ENCODE data around the gene SMR3B. TPM values are rescaled to one million over a fixed set of nuclear protein-coding genes. Genes with fewer than 3 reads are reported as not detected.

The SMR3B gene
- total RNA-seq, 1 experiment from 2014 or later = not detected

DNA sequence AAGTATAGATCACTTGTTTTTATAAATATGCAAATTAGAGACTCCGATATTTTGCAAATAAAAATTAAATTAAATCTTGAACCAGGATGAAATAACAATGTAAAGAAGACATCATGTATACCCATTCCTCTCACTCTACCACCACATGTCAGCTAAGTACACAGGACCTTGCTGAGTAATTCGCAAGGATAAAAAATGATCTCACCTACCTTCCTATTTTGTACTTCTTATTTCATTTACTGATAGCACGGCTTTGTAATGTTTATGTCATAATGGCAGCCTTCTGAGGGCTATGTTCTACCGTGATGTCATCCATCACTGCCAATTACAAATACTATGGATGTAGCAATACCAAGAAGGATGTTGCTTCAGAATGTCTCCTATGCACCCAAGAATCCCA, 10.9 kb upstream of the SMR3B start:
- H3K9me3 ChIP-seq (ENCODE audit: insufficient read depth, low read depth) = no peaks in the 10 kb centered on the region
- H3K9me2 ChIP-seq (ENCODE audit: insufficient read depth) = no peaks in the 10 kb centered on the region
- H3F3A ChIP-seq (ENCODE audit: insufficient read depth, low read depth) = no peaks in the 10 kb centered on the region
- H3K79me2 ChIP-seq (ENCODE audit: low read depth) = no peaks in the 10 kb centered on the region
- DNase-seq = no peak
- BruUV-seq (replicated peaks) = no TSS peak
- H3K27ac ChIP-seq = no peak overlapping the region
- H3K4me3 ChIP-seq = no peak overlapping the region
- no peaks in the 10 kb centered on the region for H3K4me1 ChIP-seq (replicated peaks; ENCODE audit: insufficient read depth)
- TF ChIP-seq, protein P1, sequence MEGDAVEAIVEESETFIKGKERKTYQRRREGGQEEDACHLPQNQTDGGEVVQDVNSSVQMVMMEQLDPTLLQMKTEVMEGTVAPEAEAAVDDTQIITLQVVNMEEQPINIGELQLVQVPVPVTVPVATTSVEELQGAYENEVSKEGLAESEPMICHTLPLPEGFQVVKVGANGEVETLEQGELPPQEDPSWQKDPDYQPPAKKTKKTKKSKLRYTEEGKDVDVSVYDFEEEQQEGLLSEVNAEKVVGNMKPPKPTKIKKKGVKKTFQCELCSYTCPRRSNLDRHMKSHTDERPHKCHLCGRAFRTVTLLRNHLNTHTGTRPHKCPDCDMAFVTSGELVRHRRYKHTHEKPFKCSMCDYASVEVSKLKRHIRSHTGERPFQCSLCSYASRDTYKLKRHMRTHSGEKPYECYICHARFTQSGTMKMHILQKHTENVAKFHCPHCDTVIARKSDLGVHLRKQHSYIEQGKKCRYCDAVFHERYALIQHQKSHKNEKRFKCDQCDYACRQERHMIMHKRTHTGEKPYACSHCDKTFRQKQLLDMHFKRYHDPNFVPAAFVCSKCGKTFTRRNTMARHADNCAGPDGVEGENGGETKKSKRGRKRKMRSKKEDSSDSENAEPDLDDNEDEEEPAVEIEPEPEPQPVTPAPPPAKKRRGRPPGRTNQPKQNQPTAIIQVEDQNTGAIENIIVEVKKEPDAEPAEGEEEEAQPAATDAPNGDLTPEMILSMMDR (conservative IDR thresholded peaks at IDR 0.05) = no peak
- no peak for TF ChIP-seq EZH2 (IDR thresholded peaks at IDR 0.05; ENCODE audit: low read depth)
- H3K27me3 ChIP-seq (ENCODE audit: insufficient read depth, low read depth) = no peaks in the 10 kb centered on the region
- CTCF ChIA-PET = no interaction called here
- H2AFZ ChIP-seq = no peak overlapping the region
- POLR2A ChIA-PET (ENCODE audit: unreplicated experiment) = no interaction called here
- no peaks in the 10 kb centered on the region for H4K20me1 ChIP-seq (ENCODE audit: insufficient read depth)
- no peak overlapping the region for H3K4me2 ChIP-seq
- intact Hi-C loops (cut with micrococcal nuclease; ENCODE audit: unreplicated experiment) = no loop called here
- no peaks in the 10 kb centered on the region for H3K36me3 ChIP-seq (ENCODE audit: low read depth)

DNA sequence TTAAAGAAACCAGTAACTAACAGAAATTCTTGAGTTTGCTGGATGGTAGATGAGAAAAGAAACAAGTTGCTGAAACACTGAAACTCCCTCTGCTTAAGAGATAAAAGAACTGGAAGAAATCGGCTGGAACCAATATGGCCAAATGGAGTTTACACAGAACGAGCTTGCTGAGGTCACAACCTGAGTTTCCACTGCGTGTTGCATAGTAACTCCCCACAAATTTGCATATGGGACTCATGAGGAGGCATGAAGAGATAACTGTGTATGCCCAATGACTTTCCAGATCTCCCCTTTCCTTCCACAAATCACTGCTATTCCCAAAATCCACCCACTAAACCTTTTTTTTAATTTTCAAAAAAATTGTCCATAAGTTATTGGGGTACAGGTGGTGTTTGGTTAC, 10.2 kb upstream of the SMR3B start:
- Histone ChIP-seq H3K4me3 (no peak overlapping the region), H4K20me1 (ENCODE audit: insufficient read depth) (no peaks in the 10 kb centered on the region), H3K79me2 (ENCODE audit: low read depth) (no peaks in the 10 kb centered on the region), H3K9me2 (ENCODE audit: insufficient read depth) (no peaks in the 10 kb centered on the region), H3K4me1 (replicated peaks; ENCODE audit: insufficient read depth) (no peaks in the 10 kb centered on the region), H3K27me3 (ENCODE audit: insufficient read depth, low read depth) (no peaks in the 10 kb centered on the region), H3F3A (ENCODE audit: insufficient read depth, low read depth) (no peaks in the 10 kb centered on the region), H2AFZ (no peak overlapping the region), H3K27ac (no peak overlapping the region), H3K4me2 (no peak overlapping the region), H3K36me3 (ENCODE audit: low read depth) (no peaks in the 10 kb centered on the region), H3K9me3 (ENCODE audit: insufficient read depth, low read depth) (no peaks in the 10 kb centered on the region)
- POLR2A ChIA-PET (ENCODE audit: unreplicated experiment) = no interaction called here
- TF ChIP-seq, protein P1 (conservative IDR thresholded peaks at IDR 0.05) = no peak
- no peak for TF ChIP-seq EZH2 (IDR thresholded peaks at IDR 0.05; ENCODE audit: low read depth)
- no TSS peak for BruUV-seq (replicated peaks)
- intact Hi-C loops (cut with micrococcal nuclease; ENCODE audit: unreplicated experiment) = no loop called here
- DNase-seq = no peak
- CTCF ChIA-PET = no interaction called here

DNA sequence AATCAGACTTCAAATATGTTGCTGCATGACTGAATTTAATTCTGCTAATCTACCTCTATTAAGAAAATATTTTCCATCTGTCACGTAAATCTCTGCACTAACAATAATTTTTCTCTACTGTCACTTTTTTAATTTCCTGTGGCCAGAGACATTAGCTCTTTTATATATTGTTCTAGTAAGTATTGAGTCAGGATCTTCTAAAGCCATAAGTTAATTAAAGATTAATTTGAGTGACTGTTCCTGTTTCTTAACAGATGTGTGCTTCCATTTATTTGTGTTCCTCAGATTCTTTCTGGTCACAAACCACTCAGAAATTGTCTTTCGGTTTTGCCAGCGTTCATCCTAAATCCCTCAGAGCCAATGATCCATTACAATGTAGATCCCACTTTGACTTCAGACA, 2.4 kb upstream of the SMR3B start:
- TF ChIP-seq EZH2 (IDR thresholded peaks at IDR 0.05; ENCODE audit: low read depth) = no peak
- TF ChIP-seq, protein P1 (conservative IDR thresholded peaks at IDR 0.05) = no peak
- Histone ChIP-seq H3K36me3 (ENCODE audit: low read depth) (no peaks in the 10 kb centered on the region), H3K4me1 (replicated peaks; ENCODE audit: insufficient read depth) (no peaks in the 10 kb centered on the region), H3F3A (ENCODE audit: insufficient read depth, low read depth) (no peaks in the 10 kb centered on the region), H4K20me1 (ENCODE audit: insufficient read depth) (no peaks in the 10 kb centered on the region), H3K4me2 (no peak overlapping the region), H3K9me2 (ENCODE audit: insufficient read depth) (no peaks in the 10 kb centered on the region), H3K4me3 (no peak overlapping the region), H3K27me3 (ENCODE audit: insufficient read depth, low read depth) (no peaks in the 10 kb centered on the region), H3K9me3 (ENCODE audit: insufficient read depth, low read depth) (no peaks in the 10 kb centered on the region), H3K79me2 (ENCODE audit: low read depth) (no peaks in the 10 kb centered on the region), H2AFZ (no peak overlapping the region), H3K27ac (no peak overlapping the region)
- no TSS peak for BruUV-seq (replicated peaks)
- DNase-seq = no peak
- intact Hi-C loops (cut with micrococcal nuclease; ENCODE audit: unreplicated experiment) = no loop called here
- POLR2A ChIA-PET (ENCODE audit: unreplicated experiment) = no interaction called here
- CTCF ChIA-PET = no interaction called here

Measured in PC-9 (cell line).